HL-60 (cell line): Measurements from ENCODE around the gene ZNF346.

Source experiments
- POLR2AphosphoS5 ChIP-seq: IDR thresholded peaks from 2 replicates; pipeline ENCODE4 v1.6.1; 2012; ENCODE audit warnings: low read depth
- SPI1 ChIP-seq: IDR thresholded peaks from 2 replicates; pipeline ENCODE4 v1.6.1; 2012; ENCODE audit warnings: low read depth, mild to moderate bottlenecking, borderline replicate concordance
- TF ChIP-seq, protein P1 (sequence below): IDR thresholded peaks from one replicate; pipeline ENCODE4 v1.5.1; 2011; ENCODE audit warnings: low read length, control low read depth, inconsistent platforms; ENCODE audit not compliant: insufficient read depth
- TF ChIP-seq, protein P2 (sequence below): IDR thresholded peaks from 2 replicates; pipeline ENCODE4 v1.6.1; 2012; ENCODE audit warnings: low read depth; ENCODE audit not compliant: insufficient replicate concordance

- TF ChIP-seq, protein P1, sequence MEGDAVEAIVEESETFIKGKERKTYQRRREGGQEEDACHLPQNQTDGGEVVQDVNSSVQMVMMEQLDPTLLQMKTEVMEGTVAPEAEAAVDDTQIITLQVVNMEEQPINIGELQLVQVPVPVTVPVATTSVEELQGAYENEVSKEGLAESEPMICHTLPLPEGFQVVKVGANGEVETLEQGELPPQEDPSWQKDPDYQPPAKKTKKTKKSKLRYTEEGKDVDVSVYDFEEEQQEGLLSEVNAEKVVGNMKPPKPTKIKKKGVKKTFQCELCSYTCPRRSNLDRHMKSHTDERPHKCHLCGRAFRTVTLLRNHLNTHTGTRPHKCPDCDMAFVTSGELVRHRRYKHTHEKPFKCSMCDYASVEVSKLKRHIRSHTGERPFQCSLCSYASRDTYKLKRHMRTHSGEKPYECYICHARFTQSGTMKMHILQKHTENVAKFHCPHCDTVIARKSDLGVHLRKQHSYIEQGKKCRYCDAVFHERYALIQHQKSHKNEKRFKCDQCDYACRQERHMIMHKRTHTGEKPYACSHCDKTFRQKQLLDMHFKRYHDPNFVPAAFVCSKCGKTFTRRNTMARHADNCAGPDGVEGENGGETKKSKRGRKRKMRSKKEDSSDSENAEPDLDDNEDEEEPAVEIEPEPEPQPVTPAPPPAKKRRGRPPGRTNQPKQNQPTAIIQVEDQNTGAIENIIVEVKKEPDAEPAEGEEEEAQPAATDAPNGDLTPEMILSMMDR: no peak
- TF ChIP-seq POLR2AphosphoS5 (no peak), SPI1 (no peak)
- TF ChIP-seq, protein P2, sequence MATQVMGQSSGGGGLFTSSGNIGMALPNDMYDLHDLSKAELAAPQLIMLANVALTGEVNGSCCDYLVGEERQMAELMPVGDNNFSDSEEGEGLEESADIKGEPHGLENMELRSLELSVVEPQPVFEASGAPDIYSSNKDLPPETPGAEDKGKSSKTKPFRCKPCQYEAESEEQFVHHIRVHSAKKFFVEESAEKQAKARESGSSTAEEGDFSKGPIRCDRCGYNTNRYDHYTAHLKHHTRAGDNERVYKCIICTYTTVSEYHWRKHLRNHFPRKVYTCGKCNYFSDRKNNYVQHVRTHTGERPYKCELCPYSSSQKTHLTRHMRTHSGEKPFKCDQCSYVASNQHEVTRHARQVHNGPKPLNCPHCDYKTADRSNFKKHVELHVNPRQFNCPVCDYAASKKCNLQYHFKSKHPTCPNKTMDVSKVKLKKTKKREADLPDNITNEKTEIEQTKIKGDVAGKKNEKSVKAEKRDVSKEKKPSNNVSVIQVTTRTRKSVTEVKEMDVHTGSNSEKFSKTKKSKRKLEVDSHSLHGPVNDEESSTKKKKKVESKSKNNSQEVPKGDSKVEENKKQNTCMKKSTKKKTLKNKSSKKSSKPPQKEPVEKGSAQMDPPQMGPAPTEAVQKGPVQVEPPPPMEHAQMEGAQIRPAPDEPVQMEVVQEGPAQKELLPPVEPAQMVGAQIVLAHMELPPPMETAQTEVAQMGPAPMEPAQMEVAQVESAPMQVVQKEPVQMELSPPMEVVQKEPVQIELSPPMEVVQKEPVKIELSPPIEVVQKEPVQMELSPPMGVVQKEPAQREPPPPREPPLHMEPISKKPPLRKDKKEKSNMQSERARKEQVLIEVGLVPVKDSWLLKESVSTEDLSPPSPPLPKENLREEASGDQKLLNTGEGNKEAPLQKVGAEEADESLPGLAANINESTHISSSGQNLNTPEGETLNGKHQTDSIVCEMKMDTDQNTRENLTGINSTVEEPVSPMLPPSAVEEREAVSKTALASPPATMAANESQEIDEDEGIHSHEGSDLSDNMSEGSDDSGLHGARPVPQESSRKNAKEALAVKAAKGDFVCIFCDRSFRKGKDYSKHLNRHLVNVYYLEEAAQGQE: no peak
Measured at GRCh38 chr5:177091232-177091631, 68.7 kb downstream of the ZNF346 start.
